ENCODE measurements around the gene SASH1.

Gene SASH1

DNA sequence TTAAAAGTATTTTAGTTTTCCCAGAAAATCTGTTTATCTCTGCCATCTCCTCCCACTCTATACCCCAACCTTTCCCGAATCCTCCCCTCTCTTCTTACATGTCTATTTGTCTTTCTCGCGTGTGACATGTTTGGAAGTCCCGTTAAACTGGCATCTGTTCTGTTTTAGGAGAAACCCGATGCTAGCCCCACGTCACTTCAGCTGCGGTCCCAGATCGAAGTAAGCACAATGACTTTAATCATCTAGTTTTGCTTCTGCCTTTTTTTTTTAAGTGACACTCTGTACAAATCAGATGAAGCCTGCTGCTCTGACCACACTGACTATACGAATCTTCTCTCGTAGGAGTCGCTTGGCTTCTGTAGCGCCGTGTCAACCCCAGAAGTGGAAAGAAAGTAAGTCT, 97.4 kb downstream of the SASH1 start:
- no peak for DNase-seq

GRCh38 chr6:148440877-148441453, 98.3 kb downstream of the SASH1 start:
- no peak for DNase-seq

- no peak for DNase-seq
Measured at GRCh38 chr6:148441454-148441911, 98.8 kb downstream of the SASH1 start.

DNA sequence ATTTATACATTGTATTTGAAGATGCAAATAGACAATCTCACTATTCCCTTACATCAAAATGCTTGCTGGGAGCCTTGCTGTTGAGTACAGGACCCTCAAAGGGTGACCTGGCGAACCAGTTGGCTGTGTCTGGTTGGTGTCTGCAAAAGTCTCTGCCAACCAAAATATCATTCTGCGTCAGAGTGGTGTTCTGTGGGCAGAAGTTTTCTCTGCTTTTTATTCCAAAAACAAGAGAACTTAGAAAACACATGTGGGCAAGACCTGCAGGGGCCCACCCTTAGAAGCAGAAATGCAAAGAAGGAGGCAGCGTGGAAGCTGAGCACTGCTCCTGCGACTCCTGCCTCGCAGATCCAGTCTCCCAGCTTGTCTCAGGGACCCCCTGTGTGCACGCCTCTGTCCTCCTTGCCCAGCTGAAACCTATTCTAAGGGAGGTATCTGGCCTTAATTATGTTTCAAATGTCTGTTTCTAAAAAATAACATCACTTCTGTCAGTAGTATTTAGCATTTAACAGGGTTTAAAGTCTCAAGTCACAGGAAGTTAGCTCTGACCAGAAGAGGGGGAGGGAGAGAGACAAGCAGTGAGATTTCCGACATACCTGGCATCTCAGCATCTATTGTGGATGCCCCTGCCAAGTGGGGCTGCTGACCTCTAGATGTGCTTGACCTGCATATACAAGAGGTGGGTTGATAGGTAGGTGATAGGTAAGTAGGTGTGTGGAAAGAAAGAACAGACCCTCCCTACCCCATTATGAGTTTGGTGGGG, 101.3 kb downstream of the SASH1 start:
- DNase-seq: no peak

DNA sequence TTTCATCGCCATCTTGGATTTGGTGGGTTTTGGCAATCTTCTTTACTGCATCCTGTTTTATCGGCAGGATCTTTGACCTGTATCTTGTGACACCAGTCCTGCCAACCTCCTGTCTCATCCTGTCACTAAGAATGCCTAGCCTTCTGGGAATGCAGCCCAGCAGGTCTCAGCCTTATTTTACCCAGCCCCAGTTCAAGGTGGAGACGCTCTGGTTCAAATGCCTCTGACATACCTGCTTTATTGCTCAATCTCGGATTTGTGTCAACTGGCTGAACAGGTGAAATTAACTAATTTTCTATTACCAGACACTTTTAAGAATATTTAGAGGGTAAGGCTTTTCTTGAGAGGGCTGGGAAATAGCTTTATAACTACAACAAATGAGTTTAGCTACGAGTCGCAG, 102.5 kb downstream of the SASH1 start:
- DNase-seq: no peak

GRCh38 chr6:148445620-148446019, 103.0 kb downstream of the SASH1 start:
- DNase-seq: no peak

- DNase-seq: no peak
Measured at GRCh38 chr6:148446681-148447080, 104.0 kb downstream of the SASH1 start.

- DNase-seq: no peak
Measured at GRCh38 chr6:148447521-148448230, 105.0 kb downstream of the SASH1 start.

- DNase-seq: no peak
Measured at GRCh38 chr6:148448369-148449012, 105.9 kb downstream of the SASH1 start.

GRCh38 chr6:148450866-148451265, 108.2 kb downstream of the SASH1 start:
- no peak for DNase-seq

GRCh38 chr6:148451690-148452089, 109.1 kb downstream of the SASH1 start:
- DNase-seq: peak; percentile 11

DNA sequence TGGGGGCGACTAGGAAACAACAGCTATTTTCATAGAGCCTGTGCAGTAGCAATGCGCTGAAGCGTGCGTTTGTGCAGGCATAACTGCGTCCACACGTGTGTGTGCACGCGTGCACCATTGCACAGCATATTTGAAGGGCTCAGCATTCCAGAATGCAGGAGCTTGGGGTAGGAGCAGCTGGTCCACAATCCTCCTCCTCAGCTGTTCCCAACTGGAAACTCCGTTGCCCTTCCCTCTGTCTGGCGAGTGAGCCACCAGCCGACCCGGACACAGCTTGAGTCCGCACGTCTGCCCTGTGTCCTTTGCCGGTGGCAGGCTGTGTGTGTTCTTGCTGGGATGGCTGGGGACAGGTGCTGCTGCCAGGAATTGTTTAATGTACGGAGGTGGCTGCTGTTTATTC, 110.2 kb downstream of the SASH1 start:
- no peak for DNase-seq

- no peak for DNase-seq
Measured at GRCh38 chr6:148453906-148454305, 111.3 kb downstream of the SASH1 start.

GRCh38 chr6:148455225-148455624, 112.6 kb downstream of the SASH1 start:
- no peak for DNase-seq

DNA sequence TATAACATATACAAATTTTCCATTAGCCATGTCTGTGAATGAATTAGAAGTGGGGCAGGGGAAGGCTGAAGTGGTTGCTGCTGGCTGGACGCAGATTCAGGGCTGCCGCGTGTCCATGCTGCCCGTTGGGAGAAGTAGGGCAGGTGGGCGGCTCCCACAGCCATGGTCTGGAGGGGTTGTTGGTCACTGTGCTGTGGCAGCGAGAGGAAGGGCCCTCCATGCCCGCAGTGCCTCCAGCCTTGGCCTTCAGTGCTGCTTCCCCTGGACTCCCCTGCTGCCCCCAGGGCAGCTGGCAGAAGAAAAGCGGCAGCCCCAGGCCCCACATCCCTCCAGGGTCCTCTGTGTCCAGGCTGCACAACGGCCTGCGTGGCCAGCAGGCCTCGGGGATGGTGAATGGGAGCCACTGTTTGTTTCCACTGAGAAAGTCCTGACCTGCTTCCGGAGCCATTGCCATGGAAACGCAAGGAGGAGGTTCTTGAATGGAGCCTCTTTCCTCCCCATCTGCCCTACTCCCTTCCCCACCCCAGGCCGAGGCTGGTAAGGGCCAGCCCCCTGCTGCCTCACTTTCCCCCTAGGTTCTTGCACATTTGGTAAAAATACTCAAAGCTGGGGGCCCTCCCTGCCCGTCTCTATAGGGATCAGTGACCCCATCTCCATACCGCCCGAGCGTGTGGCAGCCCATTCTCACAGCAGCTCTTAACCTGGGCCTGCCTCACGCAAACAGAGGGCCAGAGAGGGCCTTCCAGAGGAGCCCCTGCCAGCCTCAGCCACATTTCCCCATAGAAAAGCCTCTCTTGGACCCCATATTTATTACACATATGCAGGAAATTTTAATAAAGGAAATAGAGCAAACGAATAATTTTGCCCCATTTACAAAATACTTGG, 113.3 kb downstream of the SASH1 start:
- no peak for DNase-seq

DNA sequence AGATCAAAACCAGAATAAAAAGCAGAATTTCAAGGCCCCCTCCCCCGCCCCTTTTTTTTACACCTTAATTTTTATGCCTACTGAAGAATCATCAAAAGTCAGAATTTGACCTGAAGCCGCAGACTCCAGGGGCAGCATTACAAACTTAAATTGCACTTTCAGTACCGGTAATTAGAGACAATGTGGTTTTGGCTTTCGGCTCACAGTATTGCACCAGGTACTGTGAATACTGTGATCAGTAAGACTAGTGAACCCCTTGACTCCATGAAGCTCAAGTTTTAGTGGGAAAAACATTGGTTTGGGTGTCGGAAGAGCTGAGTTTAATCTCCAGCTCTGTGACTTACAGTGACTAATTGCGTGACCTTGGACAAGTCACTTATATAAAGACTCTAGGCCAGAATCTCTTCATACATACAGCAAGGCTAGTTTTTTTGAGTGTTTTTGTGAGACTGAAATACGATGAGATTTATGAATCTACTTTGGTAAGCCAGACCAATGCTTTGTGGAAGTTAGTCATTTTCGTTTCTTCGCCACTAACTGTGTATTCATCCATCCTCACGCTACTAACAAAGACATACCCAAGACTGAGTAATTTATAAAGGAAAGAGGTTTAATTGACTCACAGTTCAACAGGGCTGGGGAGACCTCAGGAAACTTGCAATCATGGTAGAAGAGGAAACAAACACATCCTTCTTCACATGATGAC, 114.7 kb downstream of the SASH1 start:
- no peak for DNase-seq

DNA sequence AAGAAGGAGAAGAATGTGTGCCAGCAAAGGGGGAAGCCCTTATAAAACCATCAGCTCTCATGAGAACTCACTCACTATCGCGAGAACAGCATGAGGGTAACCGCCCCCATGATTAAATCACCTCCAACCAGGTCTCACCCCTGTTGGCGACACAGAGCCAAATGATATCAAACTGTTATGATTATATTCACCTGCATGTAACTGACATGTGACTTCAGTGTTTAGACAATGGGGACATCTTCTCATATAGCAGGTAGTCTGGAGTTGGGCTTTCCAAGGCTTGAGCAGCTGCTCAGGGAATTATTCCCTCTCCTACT, 115.2 kb downstream of the SASH1 start:
- DNase-seq: peak; percentile 26

- DNase-seq: no peak
Measured at GRCh38 chr6:148459238-148459637, 116.6 kb downstream of the SASH1 start.

GRCh38 chr6:148460876-148461646, 118.4 kb downstream of the SASH1 start:
- DNase-seq: no peak

GRCh38 chr6:148461986-148462577, 119.4 kb downstream of the SASH1 start:
- no peak for DNase-seq

DNA sequence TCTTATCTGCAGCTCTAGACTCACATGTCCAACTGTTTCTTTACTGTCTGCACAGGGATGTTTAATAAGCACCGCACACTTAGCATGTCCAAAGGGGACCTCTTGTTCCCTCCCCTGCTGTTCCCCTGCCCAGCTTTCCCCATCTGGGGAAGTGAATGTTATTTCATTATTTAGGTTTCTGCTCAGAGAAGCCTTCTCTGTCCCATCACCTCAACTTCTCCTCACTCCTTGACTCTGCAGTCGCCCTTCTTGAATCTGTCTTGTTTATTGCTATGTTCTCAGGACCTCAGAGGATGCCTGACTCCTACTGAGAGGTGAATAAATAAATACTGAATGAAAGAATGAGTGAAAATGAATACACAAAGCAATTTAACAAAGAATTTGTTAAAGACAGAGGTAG, 121.0 kb downstream of the SASH1 start:
- DNase-seq: no peak

Data from stimulated activated CD4-positive, alpha-beta T cell treated with anti-CD3 and anti-CD28 coated beads, Interleukin-1b, Interleukin-23, amount 100 ng/mL, for 48 hours (primary cell).